SHP77 treated with DMSO at 0.1 percent for 48 hours (cell line): ENCODE results near the gene SETD9.

Source experiments
- DNase-seq: peaks from one replicate; lab custom pipeline; 2025; lab: John Stamatoyannopoulos, UW

Gene SETD9

DNA sequence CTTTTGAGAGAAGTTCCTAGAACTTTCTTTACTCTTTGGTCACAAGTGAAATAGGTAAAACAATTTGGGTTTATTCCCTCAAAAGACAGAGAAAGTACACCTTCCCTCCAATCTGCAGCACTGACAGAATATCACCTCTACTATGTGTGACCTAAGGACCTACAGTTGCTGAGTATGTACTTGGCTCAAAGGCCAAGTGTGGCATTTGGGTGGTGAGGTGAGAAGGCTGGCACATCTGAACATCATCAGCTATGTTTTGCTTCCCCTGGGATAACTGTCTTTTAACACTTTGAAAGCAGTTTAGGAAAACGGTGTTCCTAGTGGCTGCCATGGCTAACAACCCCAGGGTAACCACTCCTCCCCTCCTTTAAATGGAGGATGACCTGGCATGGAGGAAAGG lies 24.9 kb downstream of the SETD9 start:
- DNase-seq = no peak

DNA sequence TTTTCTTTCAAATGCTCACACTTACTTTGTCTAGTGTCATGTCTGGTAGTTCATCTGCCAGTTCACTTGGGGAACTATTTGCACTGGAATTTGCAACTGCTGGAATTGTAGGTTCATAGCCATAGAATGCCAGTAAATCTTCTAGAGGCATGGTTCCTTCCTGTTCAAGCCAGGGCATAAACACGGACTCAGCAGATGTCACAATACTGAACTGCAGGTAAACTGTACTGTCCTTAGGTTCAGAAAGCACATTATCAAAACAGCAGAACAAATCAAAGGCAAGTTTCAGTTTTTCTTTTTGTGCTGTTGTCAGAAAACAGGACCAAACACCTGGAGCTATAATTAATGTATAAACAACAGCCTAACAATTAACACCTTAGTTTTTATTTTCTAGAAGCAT lies 29.5 kb downstream of the SETD9 start:
- DNase-seq = no peak

DNA sequence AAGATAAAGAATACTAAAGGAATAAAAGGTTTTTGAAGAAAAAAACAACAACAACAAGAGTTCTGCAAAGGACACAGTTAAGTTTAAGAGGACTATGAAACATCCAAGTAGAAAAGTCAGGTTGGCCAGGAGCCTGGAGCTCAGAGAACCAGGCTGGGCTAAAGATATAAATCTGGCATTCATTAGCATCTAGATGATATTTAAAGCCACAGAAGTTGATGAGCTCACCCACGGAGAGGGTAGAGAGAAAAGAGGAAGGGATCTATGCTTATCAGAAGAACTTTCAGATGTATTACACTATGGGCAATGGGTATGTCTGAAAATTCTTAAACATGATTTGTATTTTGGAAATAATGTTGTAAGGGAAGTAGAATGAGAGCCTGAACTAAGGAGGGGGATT lies 32.6 kb downstream of the SETD9 start:
- no peak for DNase-seq

DNA sequence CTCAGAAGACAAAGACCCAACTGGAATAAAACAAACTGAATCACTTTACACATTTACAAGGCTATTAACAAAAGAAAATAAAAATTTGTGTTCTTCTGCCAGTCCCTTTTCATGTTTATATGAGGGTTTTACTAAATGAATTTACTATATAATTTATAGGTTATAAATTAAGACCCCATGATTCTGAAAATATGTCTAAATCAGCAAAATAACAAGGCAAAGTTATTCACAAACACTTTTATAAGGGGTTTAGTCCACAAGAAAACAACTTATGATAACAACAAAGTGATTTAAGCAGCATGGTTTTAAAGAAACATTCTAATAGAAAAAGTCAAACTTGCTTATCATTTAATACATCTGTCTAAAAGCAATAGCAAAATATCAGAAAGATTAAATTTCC lies 37.7 kb downstream of the SETD9 start:
- no peak for DNase-seq

DNA sequence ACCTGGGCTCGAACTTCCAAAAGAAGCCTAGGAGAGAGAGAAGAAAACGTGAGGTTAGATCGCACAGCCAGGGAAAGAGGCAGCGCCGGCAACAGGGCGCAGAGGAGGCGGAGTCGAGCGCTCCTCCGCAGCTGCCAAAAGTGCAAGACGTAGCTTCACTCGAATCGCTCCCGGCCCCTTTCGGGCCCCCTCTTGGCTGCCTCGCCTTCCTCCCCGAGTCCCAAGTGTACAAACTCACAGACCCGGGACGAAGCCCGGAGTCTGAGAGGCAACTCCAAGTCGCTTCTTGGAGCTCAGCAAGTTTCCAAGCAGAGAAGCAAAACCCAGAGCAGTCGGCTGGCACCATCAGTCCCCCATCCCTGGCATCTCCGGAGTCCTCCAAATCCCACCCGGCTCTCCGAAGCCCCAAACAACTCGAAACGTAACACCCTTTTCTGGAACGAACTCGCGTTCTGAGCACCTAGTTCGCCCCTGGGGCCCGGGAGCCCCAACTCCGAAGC lies 41.3 kb downstream of the SETD9 start:
- DNase-seq = no peak

DNA sequence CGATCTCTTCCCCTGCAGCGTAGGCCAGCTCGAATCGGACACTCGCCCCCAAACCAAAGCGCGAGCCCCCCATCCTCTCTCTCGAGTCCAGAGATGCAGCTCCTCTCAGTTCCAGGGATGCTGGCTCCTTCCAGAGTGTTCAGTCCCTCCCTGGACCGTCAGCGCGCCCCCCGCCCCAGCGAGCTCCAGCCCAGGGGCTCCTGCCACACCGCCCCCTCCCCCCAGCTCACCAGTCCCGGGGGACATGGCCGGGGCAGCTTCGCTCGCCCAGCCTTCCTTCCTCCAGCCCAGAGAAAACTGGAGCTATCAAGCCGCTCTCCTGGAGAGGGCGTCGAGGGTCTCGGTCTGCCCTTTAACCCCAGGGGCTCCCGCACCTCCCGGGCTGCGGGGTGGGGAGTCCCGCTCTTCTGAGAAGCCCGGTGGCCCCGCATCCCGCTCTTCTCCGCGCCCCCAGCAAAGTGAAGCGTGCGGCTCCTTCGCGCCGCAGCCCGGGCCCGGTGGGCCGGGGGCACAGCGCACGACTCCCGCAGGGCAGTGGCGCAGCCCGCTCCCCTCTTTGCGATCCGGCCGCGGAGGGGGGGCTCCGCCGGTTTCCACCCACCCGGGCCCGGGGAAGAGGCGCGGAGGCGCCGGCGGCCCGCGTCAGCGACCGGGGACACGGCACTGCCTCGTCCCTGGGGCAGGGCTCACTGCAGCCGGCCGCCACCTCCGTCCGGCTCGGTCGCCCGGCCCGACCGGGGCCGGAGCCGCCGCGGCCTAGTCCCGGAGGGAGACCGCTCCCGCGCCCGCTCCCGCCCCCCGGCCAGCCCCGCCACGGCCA lies 41.9 kb downstream of the SETD9 start:
- no peak for DNase-seq

DNA sequence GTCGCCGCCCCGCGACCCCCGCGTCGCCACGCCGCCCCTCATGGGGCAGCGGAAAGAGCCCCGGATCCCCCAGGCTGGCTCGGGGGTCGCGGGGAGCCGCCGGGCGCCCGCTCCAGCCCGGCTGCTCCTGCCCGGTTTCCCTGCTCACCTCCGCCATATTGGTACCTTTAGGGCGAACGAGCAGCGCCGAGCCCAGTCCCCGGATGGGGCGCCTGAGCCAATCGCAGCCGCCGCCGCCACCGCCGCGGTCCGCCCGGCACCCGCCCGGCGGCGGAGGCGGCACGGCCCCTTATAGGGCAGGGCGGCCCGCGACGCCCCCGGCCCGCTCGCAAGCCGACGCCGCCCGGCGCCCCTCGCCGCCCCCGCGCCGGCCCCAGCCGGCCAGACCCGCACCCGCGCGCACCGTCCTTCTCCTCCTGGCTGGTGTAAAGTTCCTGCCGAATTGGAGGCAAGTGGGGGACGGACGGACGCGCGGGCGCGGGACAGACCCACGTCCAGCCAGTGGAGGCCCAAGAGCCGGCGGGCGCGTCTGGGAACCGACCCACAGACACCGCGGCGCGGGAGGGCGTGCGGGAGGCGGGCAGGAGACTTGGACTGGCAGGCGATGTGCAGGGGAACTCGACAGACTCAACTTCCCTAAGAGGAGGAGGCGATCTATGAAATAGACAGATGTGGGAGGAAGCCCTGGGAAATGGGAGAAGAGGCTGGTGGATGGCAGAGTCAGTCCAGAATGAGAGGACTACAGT lies 42.7 kb downstream of the SETD9 start, which contains the start of gene MIER3:
Gene MIER3, minus strand, starts transcription at position 178 of the 746 bp plus-strand sequence. Its CDS starts 21 bp downstream, at position 157.
- DNase-seq = peak; percentile 27

DNA sequence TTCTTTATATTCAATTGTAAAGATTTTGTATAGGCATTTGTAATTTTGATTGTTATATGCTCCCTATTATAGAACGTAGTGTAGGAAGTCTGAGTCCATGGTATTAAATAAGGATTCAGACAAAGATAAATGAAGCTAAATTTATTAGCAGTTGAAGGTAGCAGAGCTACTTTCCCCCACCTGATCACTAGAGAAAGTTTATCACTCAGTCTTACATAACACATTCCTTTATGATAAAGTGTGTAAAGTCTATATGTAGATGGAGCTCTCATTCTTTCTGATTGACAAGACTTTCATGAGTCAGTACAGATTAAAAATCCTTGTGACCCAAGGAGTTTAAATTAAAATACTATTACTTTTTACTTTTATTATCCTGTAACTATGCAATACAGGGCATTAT lies 44.9 kb downstream of the SETD9 start:
- no peak for DNase-seq

DNA sequence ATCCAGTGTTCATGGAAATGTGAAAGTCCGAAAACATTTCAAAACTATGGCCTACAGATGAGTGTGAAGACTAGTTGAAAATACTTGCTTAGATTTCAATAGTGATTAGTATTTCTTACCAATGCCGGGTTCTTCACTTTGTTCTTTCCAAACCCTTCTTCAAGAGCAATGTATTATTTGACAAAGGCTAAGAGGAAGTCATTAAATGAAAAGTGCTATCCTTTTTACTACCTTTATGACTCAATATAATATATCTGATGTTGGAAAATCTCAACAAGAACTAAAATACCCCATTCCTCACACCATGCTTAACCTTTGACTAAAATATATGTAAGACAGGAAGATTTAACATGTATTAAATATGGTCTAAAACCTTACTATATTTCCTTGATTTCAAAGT lies 49.2 kb downstream of the SETD9 start:
- no peak for DNase-seq

DNA sequence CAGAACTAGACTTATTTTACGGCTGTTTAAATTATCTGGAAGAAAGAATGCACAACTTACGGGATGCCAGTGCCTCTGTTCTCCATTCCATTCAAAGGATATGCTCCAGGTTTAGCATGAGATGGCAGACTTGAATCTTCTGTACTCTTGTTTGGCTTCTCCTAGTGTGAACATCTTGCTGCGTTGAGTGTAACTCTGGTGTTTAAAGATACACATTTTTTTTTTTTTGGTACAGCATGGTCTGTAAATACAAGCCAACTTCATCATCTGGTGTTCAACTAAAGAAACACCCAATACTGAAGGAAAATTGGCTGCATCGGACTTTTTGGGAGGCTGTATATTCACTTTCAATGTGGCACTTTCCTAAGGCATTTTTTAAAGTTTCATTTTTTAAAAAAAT lies 49.9 kb downstream of the SETD9 start:
- DNase-seq = no peak

DNA sequence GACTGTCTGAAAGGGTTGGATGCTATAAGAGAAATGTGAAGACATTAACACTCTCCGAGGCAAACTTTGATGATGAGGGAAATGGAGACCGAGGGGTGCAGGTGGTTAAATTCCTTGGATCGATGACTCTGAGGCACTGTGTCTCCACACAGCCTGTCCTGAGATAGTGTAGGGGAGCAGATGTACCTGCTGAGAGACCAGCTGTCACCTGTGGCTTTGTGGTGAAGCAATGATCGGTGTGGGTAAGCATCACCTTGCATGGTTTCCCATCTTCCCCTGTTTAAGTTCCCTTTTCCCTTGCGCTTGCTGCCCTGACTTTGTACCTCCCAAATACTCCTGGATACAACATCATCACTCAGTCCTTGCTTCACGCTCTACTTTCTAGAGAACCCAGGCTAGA lies 52.4 kb downstream of the SETD9 start:
- DNase-seq = no peak

DNA sequence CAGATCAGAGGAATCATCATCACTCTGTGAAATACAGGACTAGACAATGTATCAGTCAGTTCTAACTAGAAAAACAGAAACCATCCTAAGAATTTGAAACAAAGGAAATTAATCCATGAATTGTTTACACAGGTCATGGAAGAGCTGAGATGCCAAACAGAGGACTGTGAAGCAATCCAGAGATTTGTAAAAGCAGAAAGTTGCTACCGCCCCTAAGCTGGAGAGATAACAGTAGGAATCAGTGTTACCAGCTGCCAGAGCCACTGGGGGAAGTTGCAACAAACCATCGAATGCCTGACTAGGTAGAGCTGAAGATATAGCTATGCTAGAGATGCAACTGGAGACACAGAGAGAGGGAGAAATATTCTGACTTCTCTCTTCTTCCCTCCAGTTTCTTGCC lies 52.9 kb downstream of the SETD9 start:
- no peak for DNase-seq

DNA sequence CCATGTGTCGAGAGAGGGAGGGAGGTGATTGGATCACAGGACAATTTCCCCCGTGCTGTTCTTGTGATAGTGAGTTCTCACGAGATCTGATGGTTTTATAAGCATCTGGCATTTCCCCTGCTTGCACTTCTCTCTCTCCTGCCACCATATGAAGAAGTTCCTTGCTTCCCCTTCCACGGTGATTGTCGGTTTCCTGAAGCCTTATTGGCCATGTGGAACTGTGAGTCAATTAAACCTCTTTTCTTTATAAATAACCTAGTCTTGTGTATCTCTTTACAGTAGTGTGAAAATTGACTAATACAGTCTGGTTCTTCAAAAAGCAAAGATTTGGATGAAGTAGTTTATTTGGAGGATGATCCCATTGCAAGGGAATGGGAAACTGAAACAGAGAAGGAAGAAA lies 53.9 kb downstream of the SETD9 start:
- no peak for DNase-seq

DNA sequence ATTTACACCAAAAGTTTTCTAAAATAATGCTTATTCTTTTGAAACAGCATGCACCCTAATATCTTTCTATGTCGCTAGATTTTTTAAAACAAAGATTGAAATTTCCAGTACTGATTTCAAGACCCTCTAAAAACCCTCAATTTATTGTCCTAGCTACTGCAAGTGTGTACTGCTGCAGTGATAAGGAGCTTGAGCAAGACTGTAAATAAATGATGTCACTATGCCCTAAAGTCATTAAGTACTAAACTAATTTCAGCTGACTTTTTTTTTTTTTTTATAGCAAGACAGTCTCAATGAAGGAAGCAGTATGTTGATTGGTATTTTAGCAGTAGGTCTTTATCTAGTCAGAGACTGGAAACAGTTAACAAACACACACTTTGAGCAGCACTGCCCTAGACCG lies 54.8 kb downstream of the SETD9 start:
- DNase-seq = no peak
